ENCODE data around the gene FAM156B.

The FAM156B gene

GRCh38 chrX:52933976-52934703 lies 37.0 kb downstream of the FAM156B start:
- Histone ChIP-seq H3K4me3 (ENCODE audit: low read depth, low read length) (peak overlapping the region; percentile 90), H3K27ac (ENCODE audit: extremely low read depth, low read depth, low read length) (peak overlapping the region; percentile 80), H3K9me3 (ENCODE audit: control insufficient read depth, insufficient read depth, low read depth, low read length) (no peaks in the 10 kb centered on the region), H3K4me1 (ENCODE audit: control insufficient read depth, insufficient read depth, low read length) (no peaks in the 10 kb centered on the region), H3K36me3 (ENCODE audit: control insufficient read depth in 2 of 2, insufficient read depth in 1 of 2, low read length in 2 of 2) (no peaks in the 10 kb centered on the region)
- CTCF ChIA-PET, result interaction anchor here (0.7 to 1.2 kb wide), 3 partner anchors 10 to 1686 kb away, joined by 3 to 4 read pairs (median 3); no protein-coding TSS in a partner anchor
- POLR2A ChIA-PET, result no interaction called here
- TF ChIP-seq OVOL3 (tag by site-specific recombination; IDR thresholded peaks at IDR 0.05) (no peak), GLI4 (tag by site-specific recombination; IDR thresholded peaks at IDR 0.05) (no peak), ZBTB8A (tag by site-specific recombination; IDR thresholded peaks at IDR 0.05) (peak; percentile 90), ZNF335 (tag by site-specific recombination; conservative IDR thresholded peaks at IDR 0.05) (peak; percentile 68), ZNF202 (tag by site-specific recombination; IDR thresholded peaks at IDR 0.05; ENCODE audit: borderline replicate concordance) (no peak), ZNF629 (tag by site-specific recombination; IDR thresholded peaks at IDR 0.05) (no peak), ZNF221 (tag by site-specific recombination; IDR thresholded peaks at IDR 0.05; ENCODE audit: borderline replicate concordance) (no peak), HOXC10 (CRISPR knock-in tag; IDR thresholded peaks at IDR 0.05) (no peak), ZNF529 (tag by site-specific recombination; IDR thresholded peaks at IDR 0.05; ENCODE audit: insufficient replicate concordance) (no peak), GLIS2 (tag by site-specific recombination; IDR thresholded peaks at IDR 0.05) (peak; percentile 37), ZNF114 (tag by site-specific recombination; IDR thresholded peaks at IDR 0.05) (no peak), ZNF513 (tag by site-specific recombination; IDR thresholded peaks at IDR 0.05) (0 out of 2 replicates have a peak, but pooled peaks have one; percentile 21), SP2 (tag by site-specific recombination; IDR thresholded peaks at IDR 0.05) (no peak), ZSCAN23 (tag by site-specific recombination; IDR thresholded peaks at IDR 0.05) (no peak), ZNF449 (tag by site-specific recombination; IDR thresholded peaks at IDR 0.05) (peak; percentile 87), ZNF677 (tag by site-specific recombination; IDR thresholded peaks at IDR 0.05) (no peak), ZFP3 (tag by site-specific recombination; IDR thresholded peaks at IDR 0.05; ENCODE audit: low read depth) (no peak)
- TF ChIP-seq, protein P1, sequence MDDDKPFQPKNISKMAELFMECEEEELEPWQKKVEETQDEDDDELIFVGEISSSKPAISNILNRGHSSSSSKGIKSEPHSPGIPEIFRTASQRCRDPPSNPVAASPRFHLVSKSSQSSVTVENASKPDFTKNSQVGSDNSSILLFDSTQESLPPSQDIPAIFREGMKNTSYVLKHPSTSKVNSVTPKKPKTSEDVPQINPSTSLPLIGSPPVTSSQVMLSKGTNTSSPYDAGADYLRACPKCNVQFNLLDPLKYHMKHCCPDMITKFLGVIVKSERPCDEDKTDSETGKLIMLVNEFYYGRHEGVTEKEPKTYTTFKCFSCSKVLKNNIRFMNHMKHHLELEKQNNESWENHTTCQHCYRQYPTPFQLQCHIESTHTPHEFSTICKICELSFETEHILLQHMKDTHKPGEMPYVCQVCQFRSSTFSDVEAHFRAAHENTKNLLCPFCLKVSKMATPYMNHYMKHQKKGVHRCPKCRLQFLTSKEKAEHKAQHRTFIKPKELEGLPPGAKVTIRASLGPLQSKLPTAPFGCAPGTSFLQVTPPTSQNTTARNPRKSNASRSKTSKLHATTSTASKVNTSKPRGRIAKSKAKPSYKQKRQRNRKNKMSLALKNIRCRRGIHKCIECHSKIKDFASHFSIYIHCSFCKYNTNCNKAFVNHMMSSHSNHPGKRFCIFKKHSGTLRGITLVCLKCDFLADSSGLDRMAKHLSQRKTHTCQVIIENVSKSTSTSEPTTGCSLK (tag by site-specific recombination; IDR thresholded peaks at IDR 0.05), result no peak
- TF ChIP-seq, protein P2, sequence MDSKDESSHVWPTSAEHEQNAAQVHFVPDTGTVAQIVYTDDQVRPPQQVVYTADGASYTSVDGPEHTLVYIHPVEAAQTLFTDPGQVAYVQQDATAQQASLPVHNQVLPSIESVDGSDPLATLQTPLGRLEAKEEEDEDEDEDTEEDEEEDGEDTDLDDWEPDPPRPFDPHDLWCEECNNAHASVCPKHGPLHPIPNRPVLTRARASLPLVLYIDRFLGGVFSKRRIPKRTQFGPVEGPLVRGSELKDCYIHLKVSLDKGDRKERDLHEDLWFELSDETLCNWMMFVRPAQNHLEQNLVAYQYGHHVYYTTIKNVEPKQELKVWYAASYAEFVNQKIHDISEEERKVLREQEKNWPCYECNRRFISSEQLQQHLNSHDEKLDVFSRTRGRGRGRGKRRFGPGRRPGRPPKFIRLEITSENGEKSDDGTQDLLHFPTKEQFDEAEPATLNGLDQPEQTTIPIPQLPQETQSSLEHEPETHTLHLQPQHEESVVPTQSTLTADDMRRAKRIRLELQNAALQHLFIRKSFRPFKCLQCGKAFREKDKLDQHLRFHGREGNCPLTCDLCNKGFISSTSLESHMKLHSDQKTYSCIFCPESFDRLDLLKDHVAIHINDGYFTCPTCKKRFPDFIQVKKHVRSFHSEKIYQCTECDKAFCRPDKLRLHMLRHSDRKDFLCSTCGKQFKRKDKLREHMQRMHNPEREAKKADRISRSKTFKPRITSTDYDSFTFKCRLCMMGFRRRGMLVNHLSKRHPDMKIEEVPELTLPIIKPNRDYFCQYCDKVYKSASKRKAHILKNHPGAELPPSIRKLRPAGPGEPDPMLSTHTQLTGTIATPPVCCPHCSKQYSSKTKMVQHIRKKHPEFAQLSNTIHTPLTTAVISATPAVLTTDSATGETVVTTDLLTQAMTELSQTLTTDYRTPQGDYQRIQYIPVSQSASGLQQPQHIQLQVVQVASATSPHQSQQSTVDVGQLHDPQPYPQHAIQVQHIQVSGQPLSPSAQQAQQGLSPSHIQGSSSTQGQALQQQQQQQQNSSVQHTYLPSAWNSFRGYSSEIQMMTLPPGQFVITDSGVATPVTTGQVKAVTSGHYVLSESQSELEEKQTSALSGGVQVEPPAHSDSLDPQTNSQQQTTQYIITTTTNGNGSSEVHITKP (tag by site-specific recombination; IDR thresholded peaks at IDR 0.05), result peak; percentile 93; the same call in 1 of the 2 replicates
- TF ChIP-seq, protein P3, sequence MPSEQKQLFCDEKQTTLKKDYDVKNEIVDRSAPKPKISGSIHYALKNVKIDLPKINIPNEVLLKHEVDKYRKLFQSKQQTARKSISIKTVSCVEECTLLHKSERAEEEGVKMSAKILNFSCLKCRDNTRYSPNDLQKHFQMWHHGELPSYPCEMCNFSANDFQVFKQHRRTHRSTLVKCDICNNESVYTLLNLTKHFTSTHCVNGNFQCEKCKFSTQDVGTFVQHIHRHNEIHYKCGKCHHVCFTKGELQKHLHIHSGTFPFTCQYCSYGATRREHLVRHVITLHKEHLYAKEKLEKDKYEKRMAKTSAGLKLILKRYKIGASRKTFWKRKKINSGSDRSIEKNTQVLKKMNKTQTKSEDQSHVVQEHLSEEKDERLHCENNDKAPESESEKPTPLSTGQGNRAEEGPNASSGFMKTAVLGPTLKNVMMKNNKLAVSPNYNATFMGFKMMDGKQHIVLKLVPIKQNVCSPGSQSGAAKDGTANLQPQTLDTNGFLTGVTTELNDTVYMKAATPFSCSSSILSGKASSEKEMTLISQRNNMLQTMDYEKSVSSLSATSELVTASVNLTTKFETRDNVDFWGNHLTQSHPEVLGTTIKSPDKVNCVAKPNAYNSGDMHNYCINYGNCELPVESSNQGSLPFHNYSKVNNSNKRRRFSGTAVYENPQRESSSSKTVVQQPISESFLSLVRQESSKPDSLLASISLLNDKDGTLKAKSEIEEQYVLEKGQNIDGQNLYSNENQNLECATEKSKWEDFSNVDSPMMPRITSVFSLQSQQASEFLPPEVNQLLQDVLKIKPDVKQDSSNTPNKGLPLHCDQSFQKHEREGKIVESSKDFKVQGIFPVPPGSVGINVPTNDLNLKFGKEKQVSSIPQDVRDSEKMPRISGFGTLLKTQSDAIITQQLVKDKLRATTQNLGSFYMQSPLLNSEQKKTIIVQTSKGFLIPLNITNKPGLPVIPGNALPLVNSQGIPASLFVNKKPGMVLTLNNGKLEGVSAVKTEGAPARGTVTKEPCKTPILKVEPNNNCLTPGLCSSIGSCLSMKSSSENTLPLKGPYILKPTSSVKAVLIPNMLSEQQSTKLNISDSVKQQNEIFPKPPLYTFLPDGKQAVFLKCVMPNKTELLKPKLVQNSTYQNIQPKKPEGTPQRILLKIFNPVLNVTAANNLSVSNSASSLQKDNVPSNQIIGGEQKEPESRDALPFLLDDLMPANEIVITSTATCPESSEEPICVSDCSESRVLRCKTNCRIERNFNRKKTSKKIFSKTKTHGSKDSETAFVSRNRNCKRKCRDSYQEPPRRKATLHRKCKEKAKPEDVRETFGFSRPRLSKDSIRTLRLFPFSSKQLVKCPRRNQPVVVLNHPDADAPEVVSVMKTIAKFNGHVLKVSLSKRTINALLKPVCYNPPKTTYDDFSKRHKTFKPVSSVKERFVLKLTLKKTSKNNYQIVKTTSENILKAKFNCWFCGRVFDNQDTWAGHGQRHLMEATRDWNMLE (tag by site-specific recombination; conservative IDR thresholded peaks at IDR 0.05; ENCODE audit: low read depth), result no peak
- TF ChIP-seq, protein P4, sequence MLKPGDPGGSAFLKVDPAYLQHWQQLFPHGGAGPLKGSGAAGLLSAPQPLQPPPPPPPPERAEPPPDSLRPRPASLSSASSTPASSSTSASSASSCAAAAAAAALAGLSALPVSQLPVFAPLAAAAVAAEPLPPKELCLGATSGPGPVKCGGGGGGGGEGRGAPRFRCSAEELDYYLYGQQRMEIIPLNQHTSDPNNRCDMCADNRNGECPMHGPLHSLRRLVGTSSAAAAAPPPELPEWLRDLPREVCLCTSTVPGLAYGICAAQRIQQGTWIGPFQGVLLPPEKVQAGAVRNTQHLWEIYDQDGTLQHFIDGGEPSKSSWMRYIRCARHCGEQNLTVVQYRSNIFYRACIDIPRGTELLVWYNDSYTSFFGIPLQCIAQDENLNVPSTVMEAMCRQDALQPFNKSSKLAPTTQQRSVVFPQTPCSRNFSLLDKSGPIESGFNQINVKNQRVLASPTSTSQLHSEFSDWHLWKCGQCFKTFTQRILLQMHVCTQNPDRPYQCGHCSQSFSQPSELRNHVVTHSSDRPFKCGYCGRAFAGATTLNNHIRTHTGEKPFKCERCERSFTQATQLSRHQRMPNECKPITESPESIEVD (tag by site-specific recombination; IDR thresholded peaks at IDR 0.05), result 0 out of 2 replicates have a peak, but pooled peaks have one; percentile 5

Measured in HEK293 (cell line).